ENCODE measurements around the gene ANKIB1. TPM values are rescaled to one million over a fixed set of nuclear protein-coding genes. Genes with fewer than 3 reads are reported as not detected.
"Not testable (repeated sequence)": the region's sequence is repeated elsewhere in the genome, so short reads cannot be mapped to it uniquely, and the experiment has no call there.

ANKIB1 gene
- total RNA-seq, 1 donor: 110 TPM

DNA sequence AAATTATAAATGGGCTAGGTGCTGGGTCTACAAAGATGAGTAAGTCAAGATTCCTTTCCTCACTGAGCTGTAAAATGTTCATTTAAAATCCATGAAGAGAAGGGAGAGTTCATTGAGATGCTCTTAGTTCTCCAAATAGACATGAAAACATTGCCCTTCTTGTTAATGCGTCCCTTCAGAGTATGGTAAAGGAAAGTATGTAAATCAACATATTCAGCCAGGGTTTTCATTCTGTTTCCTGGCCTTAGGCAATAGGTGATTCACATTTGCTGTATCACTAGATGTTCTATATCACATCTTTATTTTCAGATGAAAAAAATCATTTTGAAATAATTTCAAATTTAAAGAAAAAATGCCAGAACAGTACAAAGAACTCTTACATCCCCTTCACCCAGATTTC is 5.4 kb downstream of the ANKIB1 start:
- Histone ChIP-seq H3K4me1 (ENCODE audit: insufficient read depth, low read length) (peaks cover 15% of the 10 kb centered on the region), H3K9me3 (ENCODE audit: low read depth, low read length) (no peaks in the 10 kb centered on the region), H3K27me3 (ENCODE audit: insufficient read depth, low read length) (no peaks in the 10 kb centered on the region), H3K4me3 (ENCODE audit: low read length) (no peak overlapping the region)

DNA sequence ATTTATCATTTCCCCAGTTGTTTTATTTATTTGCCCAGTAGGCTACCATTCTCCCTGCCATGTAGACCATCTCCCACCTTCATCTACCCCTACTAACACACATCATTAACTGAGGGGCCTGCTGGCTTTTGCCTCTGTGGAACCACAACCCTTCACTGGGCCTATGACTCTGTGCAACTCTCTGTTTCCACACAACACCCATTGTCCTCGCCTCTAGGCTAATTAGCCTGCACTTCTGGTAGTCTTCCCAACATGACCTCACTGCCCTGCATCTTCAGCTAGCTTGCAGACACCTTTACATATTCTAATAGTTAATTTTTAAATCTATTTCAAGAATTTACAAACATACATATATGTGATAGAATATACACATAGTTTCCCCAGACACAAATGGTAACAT is 7.5 kb downstream of the ANKIB1 start:
- no peak overlapping the region for H3K4me3 ChIP-seq (ENCODE audit: low read length)
- H3K4me1 ChIP-seq (ENCODE audit: insufficient read depth, low read length): peaks cover under 1% of the 10 kb centered on the region
- H3K27me3 ChIP-seq (ENCODE audit: insufficient read depth, low read length): no peaks in the 10 kb centered on the region
- no peaks in the 10 kb centered on the region for H3K9me3 ChIP-seq (ENCODE audit: low read depth, low read length)

DNA sequence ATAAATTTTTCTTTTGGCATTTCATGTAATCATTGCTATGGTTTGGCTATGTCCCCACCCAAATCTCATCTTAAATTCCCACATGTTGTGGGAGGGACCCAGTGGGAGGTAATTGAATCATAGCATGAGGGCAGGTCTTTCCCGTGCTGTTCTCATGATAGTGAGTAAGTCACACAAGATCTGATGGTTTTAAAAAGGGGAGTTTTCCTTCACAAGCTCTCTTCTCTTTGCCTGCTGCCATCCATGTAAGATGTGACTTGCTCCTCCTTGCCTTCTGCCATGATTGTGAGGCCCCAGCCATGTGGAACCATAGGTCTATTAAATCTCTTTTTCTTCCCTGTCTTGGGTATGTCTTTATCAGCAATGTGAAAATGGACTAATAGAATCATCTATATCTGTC is 9.0 kb downstream of the ANKIB1 start:
- H3K9me3 ChIP-seq (ENCODE audit: low read depth, low read length); H3K27me3 ChIP-seq (ENCODE audit: insufficient read depth, low read length); H3K4me3 ChIP-seq (ENCODE audit: low read length); H3K4me1 ChIP-seq (ENCODE audit: insufficient read depth, low read length): not testable (repeated sequence)

DNA sequence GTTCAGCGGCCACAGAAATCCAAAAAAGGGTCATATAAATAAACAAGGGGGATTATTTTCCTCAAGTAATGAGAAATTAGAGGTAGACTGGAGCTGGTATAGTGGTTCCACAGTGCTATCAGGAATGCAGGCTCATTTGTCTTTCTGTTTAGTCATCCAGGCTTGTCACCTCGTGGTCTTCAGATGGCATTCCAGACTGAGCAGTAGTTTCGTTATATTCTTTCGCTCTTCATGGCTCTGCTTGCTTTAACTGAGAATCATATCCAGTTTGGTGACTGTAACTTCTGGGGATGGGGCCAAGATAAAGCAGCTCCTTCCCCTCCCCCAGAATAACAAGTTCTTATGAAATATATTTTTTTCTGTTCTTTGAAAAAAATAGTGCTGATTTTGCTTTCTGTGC is 9.5 kb downstream of the ANKIB1 start:
- Histone ChIP-seq H3K9me3 (ENCODE audit: low read depth, low read length) (no peaks in the 10 kb centered on the region), H3K4me3 (ENCODE audit: low read length) (no peak overlapping the region)

DNA sequence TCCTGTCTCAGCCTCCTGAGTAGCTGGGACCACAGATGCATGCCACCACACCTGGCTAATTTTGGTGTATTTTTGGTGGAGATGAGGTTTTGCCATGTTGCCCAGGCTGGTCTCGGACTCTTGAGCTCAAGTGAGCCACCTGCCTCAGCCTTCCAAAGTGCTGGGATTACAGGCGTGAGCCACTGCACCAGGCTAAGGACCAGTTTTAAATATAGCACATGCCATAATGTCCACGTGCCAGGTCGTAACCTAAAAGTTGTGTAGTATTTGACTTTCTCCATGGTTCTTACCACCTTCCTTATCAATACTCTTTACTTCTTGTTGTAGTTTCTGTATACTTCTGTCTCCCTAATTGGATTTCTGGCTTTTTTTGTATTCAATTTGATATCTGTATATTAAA is 13.3 kb downstream of the ANKIB1 start:
- no peaks in the 10 kb centered on the region for H3K27me3 ChIP-seq (ENCODE audit: insufficient read depth, low read length)
- no peak overlapping the region for H3K4me3 ChIP-seq (ENCODE audit: low read length)
- H3K4me1 ChIP-seq (ENCODE audit: insufficient read depth, low read length): no peaks in the 10 kb centered on the region
- no peaks in the 10 kb centered on the region for H3K9me3 ChIP-seq (ENCODE audit: low read depth, low read length)

More for the DNA sequence above, 9.5 kb downstream of the ANKIB1 start:
- Histone ChIP-seq H3K4me1 (ENCODE audit: insufficient read depth, low read length) (no peaks in the 10 kb centered on the region), H3K27me3 (ENCODE audit: insufficient read depth, low read length) (no peaks in the 10 kb centered on the region)

DNA sequence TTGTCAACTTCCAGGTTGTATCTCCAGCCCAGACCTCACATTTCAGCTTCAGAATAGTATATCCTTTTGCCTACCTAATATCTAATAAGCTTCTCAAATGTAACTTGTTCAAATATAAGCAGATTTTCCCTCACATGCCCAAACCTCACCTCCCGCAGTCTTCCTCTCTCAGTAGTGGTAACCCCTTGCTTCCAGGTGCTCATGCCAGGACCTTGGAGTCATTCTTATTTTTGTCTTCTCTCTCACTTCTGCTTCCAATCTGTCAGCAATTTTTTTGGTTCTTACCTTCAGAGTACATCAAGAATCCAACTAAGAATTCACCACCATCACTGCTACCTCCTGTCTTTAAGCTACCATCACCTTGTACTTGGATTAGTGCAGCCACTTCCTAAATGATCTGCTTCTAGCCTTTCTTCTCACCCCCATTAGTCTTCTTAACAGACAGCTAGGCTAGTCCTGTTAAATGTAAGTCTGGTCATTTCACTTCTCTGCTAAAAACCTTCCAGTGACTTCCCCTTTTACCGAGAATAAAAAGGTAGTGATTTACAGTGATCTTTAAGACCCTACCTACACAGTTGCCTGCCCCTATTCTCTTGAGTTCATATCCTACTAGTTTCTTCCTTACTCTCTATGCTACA is 14.0 kb downstream of the ANKIB1 start:
- H3K4me3 ChIP-seq (ENCODE audit: low read length): no peak overlapping the region
- no peaks in the 10 kb centered on the region for H3K4me1 ChIP-seq (ENCODE audit: insufficient read depth, low read length)
- no peaks in the 10 kb centered on the region for H3K27me3 ChIP-seq (ENCODE audit: insufficient read depth, low read length)
- no peaks in the 10 kb centered on the region for H3K9me3 ChIP-seq (ENCODE audit: low read depth, low read length)

DNA sequence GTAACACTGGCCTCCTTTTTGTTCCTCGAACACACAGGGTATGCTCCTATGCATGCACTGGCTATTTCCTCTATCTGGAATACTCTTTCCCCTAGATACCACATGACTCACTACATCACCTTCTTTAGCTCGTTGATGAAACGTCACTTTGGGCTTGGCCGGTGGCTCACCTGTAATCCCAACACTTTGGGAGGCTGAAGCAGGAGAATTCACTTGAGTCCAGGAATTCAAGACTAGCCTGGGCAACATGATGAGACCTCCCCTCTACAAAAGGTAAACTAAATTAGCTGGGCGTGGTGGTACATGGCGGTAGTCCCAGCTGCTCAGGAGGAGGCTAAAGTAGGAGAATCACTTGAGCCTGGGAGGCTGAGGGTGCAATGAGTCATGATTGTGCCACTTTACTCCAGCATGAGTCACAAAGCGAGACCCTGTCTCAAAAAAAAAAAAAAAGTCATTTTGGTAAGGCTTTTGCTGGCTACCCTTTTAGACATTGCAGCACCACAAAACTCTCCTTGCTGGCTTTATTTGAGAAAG is 14.5 kb downstream of the ANKIB1 start:
- Histone ChIP-seq H3K27me3 (ENCODE audit: insufficient read depth, low read length) (no peaks in the 10 kb centered on the region), H3K9me3 (ENCODE audit: low read depth, low read length) (no peaks in the 10 kb centered on the region), H3K4me1 (ENCODE audit: insufficient read depth, low read length) (no peaks in the 10 kb centered on the region), H3K4me3 (ENCODE audit: low read length) (no peak overlapping the region)

DNA sequence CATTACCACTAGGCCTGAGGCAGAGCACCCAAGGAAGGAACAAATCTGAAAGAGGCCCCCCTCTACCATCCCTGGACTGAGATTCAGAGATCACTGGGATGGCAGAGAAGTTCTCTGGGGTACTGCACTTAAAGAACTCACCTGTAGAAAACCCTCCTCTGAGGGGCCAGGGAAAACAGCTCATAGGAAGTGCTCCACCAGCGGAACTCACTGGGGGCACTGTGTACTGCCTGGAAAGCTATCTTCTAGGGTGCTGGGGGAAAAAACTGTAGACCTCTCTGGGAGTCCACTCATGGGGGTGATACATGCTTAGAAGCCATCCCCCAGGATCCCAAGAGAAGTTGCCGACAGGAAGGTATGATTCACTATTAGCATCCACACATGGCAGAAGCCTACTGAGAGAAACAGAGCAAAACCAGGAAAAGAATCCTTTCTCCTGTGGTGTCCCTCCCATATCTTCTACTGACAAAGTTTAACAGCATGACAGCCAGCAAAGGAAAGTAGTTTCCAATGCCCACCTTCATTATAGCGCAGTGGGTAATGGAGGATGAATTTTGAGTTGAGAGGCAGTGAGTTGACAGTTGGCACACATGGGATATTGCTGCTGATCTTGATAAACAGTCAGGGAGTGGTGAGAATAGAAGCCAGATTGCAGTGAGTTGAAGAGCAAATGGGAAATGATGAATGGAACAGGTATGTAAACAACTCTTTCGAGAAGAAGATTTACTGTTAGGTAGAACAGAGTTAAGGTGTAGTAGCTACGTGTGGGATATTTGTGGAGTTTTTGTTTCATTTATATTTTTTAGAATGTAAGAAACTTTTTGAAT is 20.9 kb downstream of the ANKIB1 start:
- Histone ChIP-seq H3K4me1 (ENCODE audit: insufficient read depth, low read length) (no peaks in the 10 kb centered on the region), H3K27me3 (ENCODE audit: insufficient read depth, low read length) (no peaks in the 10 kb centered on the region), H3K9me3 (ENCODE audit: low read depth, low read length) (no peaks in the 10 kb centered on the region), H3K4me3 (ENCODE audit: low read length) (no peak overlapping the region)

DNA sequence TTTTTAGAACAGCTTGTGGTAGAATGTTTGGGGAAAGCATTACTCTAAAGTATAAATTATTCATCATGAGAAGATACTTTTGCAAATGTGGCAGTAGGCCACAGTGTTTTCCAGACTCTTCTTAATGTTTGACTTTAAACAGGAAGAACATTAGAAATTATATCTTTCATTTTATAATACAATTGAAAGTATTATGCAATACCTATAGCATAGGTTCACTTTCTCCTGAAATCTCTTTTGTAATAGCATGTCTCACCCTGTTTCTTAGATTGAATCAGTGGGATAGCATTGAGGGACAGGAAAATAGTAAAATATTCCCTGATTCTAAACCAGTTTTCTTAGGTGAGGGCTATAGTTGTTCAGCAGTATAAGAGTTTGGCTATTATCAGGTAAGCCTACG is 23.1 kb downstream of the ANKIB1 start:
- H3K27me3 ChIP-seq (ENCODE audit: insufficient read depth, low read length): no peaks in the 10 kb centered on the region
- H3K9me3 ChIP-seq (ENCODE audit: low read depth, low read length): no peaks in the 10 kb centered on the region
- no peaks in the 10 kb centered on the region for H3K4me1 ChIP-seq (ENCODE audit: insufficient read depth, low read length)
- no peak overlapping the region for H3K4me3 ChIP-seq (ENCODE audit: low read length)

DNA sequence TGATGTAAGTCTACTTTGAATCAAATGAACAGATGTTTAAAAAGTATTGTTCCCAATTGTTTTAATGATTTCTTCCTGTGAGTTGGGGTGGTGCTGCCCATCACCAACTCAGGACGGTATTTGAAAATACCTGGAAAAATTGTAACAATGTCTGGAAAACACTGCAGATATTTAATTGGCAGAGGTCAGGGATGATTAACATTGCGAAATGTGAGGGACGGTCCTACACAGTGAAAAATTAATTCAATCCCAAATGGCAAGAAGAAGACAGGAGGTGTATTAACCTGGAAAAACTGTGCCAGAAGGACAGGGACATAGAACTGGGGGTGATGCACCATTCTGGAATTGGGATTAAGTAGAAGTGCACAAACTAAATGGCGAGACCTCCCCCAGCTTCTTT is 29.6 kb downstream of the ANKIB1 start:
- Histone ChIP-seq H3K4me1 (ENCODE audit: insufficient read depth, low read length) (no peaks in the 10 kb centered on the region), H3K4me3 (ENCODE audit: low read length) (no peak overlapping the region), H3K9me3 (ENCODE audit: low read depth, low read length) (no peaks in the 10 kb centered on the region), H3K27me3 (ENCODE audit: insufficient read depth, low read length) (no peaks in the 10 kb centered on the region)

DNA sequence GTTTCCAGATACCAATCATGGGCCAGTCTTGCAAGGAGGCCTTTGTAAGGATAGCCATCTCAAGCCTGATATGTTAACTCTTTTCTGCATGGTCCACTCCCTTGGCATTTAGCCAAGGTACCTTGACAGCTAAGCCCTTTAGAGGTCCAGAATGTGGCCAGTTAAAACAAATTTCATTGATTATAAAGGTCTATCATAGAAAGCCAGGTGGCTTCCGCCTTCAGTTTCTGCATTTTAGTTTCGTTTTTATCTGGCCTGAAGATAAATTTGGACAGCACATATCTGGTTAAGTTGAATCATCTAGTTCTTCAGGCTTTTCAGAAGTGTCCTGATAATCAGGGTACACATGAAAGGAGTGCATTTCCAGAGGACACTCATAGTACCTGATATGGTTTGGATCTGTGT is 30.7 kb downstream of the ANKIB1 start:
- Histone ChIP-seq H3K4me3 (ENCODE audit: low read length) (no peak overlapping the region), H3K9me3 (ENCODE audit: low read depth, low read length) (peaks cover 7% of the 10 kb centered on the region), H3K27me3 (ENCODE audit: insufficient read depth, low read length) (no peaks in the 10 kb centered on the region), H3K4me1 (ENCODE audit: insufficient read depth, low read length) (no peaks in the 10 kb centered on the region)

DNA sequence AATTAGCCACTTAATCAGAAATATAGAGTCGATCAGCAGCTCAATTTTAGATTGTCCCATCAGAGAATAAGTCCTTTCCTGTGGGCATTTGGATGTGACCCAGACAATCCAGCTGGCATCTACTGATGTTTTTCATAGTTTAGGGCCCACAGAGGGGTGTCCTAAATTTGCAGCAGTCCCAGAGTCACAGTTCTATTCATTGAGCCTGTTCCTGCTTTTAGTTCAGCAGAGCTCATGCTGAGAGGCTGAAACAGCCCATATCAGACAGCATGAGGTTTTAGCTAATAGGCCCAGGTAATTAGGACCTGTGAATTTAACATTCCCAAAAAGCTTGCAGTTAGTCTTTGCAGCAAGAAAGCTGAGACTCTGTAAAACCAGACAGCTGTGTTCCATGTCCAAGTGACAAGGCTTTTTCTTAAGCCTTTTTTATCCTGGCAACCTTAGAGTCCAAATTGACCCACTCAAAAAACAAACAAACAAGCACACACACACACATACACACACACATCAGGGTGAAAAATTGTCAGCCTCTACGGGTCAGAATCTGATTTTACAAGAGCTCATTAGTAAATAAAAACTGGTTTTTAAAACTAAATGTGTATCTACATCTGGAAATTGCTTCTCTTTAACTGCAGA is 33.7 kb downstream of the ANKIB1 start:
- Histone ChIP-seq H3K9me3 (ENCODE audit: low read depth, low read length) (peaks cover 7% of the 10 kb centered on the region), H3K4me3 (ENCODE audit: low read length) (no peak overlapping the region), H3K27me3 (ENCODE audit: insufficient read depth, low read length) (no peaks in the 10 kb centered on the region), H3K4me1 (ENCODE audit: insufficient read depth, low read length) (no peaks in the 10 kb centered on the region)

DNA sequence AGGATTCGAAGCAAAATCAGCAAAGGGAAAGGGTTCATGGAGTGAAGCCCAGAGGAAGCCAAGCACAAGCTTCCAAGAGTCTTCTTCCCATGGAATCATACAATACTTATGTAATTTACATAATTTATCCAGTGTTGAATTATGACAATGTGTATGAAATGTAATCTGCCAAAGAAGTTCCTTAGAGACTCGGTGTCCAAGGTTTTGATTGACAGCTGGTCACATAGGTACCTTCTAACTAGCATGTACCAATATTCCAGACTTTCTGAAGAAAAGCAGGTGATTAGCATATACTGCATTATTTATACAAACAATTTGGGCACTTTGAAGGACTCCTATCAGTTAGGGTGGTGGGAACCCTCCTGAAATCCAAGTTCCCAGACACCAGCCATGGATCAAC is 35.3 kb downstream of the ANKIB1 start:
- H3K4me1 ChIP-seq (ENCODE audit: insufficient read depth, low read length): no peaks in the 10 kb centered on the region
- no peak overlapping the region for H3K4me3 ChIP-seq (ENCODE audit: low read length)
- H3K27me3 ChIP-seq (ENCODE audit: insufficient read depth, low read length): no peaks in the 10 kb centered on the region
- peaks cover 7% of the 10 kb centered on the region for H3K9me3 ChIP-seq (ENCODE audit: low read depth, low read length)

DNA sequence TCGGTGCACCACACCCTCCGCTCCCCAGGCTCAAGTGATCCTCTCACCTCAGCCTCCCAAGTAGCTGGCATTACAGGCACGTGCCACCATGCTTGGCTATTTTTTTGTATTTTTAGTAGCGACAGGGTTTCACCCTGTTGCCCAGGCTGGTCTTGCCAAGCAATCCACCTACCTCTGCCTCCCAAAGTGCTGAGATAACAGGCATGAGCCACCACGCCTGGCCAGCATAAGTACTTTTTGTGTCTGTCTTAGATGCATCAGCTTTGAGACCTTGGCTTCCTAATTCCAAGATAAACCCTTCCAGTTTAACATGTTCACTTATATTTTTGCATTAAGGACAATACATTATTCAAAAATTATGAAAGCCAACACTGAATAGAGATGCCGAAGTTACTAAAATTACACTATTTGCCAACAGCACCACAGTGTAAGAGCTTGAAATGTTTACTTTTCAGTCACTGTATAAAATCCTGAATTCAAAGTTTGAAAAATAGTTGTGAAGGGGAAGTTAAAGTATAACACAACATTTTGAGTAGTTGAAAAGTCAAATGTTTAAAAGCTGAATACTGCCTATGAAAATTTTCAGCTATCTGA is 36.5 kb downstream of the ANKIB1 start:
- no peak overlapping the region for H3K4me3 ChIP-seq (ENCODE audit: low read length)
- peaks cover 7% of the 10 kb centered on the region for H3K9me3 ChIP-seq (ENCODE audit: low read depth, low read length)
- H3K27me3 ChIP-seq (ENCODE audit: insufficient read depth, low read length): no peaks in the 10 kb centered on the region
- H3K4me1 ChIP-seq (ENCODE audit: insufficient read depth, low read length): no peaks in the 10 kb centered on the region

DNA sequence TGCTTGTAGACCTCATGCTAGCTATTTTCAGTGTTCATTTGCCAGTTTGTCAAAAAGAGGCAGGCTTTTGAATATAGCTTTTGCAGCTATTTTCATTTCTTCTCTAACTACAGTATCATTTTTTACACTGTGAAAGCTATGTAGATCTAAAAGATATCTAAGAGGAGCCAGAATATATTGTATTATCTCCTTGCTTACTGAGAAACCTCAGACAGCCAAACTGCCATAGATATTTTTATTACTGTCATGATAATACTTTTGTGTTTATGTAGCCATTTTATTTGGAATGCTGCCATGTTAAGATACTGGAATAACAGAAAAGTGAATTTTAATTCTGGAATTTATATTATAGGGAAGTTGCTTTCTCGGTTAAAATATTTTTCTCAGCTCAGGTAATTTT is 37.2 kb downstream of the ANKIB1 start:
- Histone ChIP-seq H3K4me3 (ENCODE audit: low read length) (no peak overlapping the region), H3K9me3 (ENCODE audit: low read depth, low read length) (peaks cover 7% of the 10 kb centered on the region), H3K27me3 (ENCODE audit: insufficient read depth, low read length) (no peaks in the 10 kb centered on the region), H3K4me1 (ENCODE audit: insufficient read depth, low read length) (no peaks in the 10 kb centered on the region)

Data from mononuclear cell (primary cell).